ENCODE data around the gene GBX2.
A peak's percentile ranks its signal among the peaks of the same experiment; 100 is the strongest.

GBX2 gene

GRCh38 chr2:236168110-236169080, at the start of gene GBX2:
GBX2 (minus strand) TSS chr2:236168386; CDS start chr2:236167971, 415 bp downstream.
- no peak for DNase-seq (ENCODE audit: low read depth)
- peak within 1 kb of the TSS; percentile 47 for H3K4me3 ChIP-seq (ENCODE audit: low read depth, low read length)

GRCh38 chr2:236217926-236218325, 49.7 kb upstream of the GBX2 start:
- no peak overlapping the region for H3K4me3 ChIP-seq (ENCODE audit: low read depth, low read length)
- no peak for DNase-seq (ENCODE audit: low read depth)

DNA sequence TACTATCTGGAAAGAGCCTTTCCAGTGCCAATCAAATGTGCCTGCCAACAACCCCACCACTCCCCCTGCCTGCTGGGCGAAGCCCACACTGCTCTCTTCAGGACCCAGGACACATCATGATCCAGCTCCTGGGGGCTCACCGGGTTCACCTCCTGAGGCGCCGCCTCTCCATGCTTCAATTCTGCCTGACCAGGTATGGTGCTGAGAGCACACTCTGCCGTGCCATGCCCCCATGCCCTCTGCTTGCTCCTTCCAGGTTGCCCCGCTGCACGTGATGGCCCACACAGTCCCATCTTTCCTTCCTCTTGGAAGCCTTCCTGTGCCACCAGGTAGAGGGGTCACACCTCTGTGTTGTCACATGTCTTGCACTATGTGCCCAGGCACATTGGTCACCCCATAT, 48.5 kb upstream of the GBX2 start:
- H3K4me3 ChIP-seq (ENCODE audit: low read depth, low read length) = no peak overlapping the region
- no peak for DNase-seq (ENCODE audit: low read depth)

DNA sequence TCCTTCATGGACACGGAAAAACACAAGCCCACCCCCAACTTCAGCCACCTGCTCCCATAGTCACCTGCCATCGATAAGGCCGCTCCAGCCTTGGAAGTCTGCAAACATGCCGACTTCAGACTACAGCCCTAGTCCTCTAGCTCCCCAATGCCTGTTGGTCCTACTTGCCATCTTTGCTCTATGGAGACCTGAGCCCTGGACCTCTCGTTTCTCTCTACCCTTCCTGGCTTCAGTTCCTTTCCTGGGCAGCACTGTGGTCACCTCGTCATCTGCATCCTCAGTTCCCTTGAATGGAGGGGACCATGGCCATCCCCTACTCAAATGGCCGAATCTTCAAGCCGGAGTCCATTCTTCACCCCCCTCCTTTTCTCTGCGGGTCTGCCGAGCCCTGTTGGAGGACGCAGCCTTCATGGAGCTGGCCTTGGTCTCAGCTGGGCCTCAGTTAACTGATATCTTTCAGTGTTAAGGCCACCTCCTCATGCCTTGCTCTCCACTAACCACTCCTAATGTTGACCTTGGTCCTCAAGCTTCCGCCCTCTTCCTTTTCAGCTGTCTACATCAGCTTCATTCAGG, 47.7 kb upstream of the GBX2 start:
- DNase-seq (ENCODE audit: low read depth) = no peak
- no peak overlapping the region for H3K4me3 ChIP-seq (ENCODE audit: low read depth, low read length)

GRCh38 chr2:236215196-236215595, 47.0 kb upstream of the GBX2 start:
- H3K4me3 ChIP-seq (ENCODE audit: low read depth, low read length) = no peak overlapping the region
- no peak for DNase-seq (ENCODE audit: low read depth)

DNA sequence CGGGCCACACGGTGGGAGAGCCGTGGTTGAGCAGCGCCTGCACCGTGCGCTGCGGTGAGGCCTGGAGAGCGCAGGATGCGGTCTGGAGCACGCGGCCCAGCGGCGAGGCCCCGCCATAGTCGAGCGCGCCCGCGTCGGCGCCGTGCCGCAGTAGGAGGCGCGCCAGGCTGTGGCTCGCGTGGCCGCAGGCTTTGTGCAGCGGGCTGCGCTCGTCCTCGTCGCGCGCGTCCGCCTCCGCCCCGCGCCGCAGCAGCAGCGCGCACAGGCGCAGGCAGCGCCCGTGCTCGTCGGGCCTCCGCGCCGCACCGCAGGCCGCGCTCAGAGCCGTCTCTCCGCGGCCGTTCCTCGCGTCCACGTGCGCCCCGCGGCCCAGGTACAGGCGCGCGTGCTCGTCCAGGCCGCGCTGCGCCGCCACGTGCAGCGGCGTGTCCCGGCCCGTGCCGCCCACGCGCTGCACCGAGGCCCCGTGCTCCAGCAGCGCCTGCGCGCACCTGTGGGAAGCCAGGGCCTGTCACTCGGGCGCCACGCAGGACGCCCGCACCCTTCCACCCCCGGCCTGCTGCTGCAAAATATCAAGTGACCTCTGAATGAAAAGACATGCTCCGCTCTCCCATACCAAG, 46.3 kb upstream of the GBX2 start:
- H3K4me3 ChIP-seq (ENCODE audit: low read depth, low read length) = no peak overlapping the region

DNA sequence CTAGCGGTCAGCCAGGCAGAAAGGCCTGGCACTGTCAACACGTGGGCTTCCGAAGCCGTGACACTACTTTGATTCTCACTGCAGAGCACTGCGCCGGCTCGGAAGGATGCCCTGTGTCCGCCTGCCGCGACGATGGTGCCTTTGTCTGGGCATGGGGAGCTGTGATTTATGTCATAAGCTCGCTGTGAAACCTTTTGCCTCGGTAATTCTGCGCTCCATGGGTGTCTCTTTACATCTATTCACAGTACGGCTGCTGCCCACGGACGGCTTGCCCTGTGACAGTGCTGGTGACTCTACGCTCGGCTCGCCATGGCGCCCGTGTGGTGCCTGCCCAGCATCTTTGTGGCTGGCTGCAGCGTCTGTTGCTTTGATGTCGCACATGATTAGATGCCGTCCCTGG, 43.1 kb upstream of the GBX2 start:
- no peak overlapping the region for H3K4me3 ChIP-seq (ENCODE audit: low read depth, low read length)
- no peak for DNase-seq (ENCODE audit: low read depth)

More for the DNA sequence above, 46.3 kb upstream of the GBX2 start:
- DNase-seq (ENCODE audit: low read depth) = no peak

GRCh38 chr2:236210536-236210935, 42.4 kb upstream of the GBX2 start:
- no peak overlapping the region for H3K4me3 ChIP-seq (ENCODE audit: low read depth, low read length)
- DNase-seq (ENCODE audit: low read depth) = no peak

GRCh38 chr2:236209996-236210395, 41.8 kb upstream of the GBX2 start:
- no peak for DNase-seq (ENCODE audit: low read depth)
- H3K4me3 ChIP-seq (ENCODE audit: low read depth, low read length) = no peak overlapping the region

- DNase-seq (ENCODE audit: low read depth) = no peak
These were observed 41.3 kb upstream of the GBX2 start for GRCh38 chr2:236209535-236209934.

DNA sequence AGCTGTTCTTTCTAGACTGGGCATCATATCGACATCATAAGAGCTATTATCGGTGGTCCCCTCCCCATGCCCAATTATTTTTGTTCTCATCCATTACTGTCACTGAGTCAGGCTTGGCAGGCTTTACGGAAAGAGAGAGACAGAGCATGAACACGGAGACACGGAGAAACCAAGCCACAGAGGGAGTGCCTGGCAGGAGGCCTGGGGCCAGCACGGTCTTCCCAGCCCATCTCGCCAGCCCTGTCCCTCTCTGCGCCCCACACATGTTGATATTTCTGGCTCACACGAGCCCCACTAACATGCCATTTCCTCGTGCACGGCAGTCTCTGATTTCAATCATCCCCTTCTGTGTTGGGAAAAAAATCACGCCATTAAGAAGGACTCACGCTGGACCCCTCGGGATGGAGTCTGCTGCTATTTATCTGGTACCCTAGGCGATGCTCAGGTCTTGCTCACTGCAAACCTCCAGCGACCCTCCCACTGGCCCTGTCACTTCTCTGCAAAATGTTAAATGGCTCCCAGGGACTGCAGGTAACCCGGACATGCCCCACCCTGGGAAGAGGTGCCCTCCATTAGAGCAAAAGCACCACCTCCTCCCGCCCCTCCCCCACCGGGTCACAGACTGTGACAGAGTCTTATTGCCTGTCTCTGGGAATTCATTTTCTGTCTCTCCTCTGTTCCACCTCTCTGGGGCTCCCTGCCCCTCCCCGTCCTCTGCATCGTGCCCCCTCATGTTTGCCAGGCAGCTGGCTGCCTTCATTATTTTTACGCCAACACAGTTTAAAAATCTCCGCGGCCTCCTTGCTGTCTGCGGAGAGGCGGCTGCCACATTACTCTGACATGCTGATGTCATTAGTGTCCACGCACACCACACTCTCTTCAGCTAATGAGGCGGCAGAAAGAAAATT, 40.1 kb upstream of the GBX2 start:
- no peak for DNase-seq (ENCODE audit: low read depth)
- H3K4me3 ChIP-seq (ENCODE audit: low read depth, low read length) = no peak overlapping the region

More at GRCh38 chr2:236209535-236209934, 41.3 kb upstream of the GBX2 start:
- no peak overlapping the region for H3K4me3 ChIP-seq (ENCODE audit: low read depth, low read length)

GRCh38 chr2:236207472-236207871, 39.3 kb upstream of the GBX2 start:
- no peak overlapping the region for H3K4me3 ChIP-seq (ENCODE audit: low read depth, low read length)

DNA sequence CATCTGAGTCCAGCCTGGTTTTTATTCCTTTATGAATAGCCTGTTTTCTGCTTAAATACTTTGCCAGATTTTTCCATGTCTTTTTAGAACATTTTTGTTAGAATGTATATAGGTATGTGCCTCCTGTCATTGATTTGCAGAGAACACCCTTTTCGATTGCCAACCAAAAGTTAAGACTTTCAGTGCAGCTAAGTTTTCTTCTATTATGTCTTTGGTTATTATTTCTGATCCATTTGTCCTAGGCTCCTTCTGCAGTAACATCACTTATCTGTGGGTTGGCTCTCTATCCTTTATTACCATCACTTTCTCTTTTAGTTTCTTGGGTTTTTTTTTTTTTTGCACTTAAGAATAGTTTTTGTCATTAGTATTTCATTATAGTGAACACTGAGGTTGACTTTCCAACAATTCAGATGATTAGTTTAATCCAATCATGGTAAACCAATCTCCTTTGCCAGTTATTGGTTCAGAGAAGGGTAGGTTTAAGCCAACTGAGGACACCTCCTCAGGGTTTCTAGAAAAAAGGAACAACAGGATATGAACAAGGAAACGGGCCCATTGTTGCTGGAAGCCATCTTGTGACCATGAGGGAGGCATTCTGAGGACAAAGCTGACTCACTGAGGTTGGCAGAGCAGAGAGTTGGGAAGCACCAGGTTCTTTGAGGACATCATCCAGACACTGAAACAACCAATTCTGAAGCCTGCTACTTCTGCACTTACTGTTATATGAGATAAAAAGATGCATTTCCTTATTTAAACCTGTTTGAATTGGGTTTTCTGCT, 37.9 kb upstream of the GBX2 start:
- DNase-seq (ENCODE audit: low read depth) = no peak
- no peak overlapping the region for H3K4me3 ChIP-seq (ENCODE audit: low read depth, low read length)

More at GRCh38 chr2:236207472-236207871, 39.3 kb upstream of the GBX2 start:
- no peak for DNase-seq (ENCODE audit: low read depth)

GRCh38 chr2:236204953-236205352, 36.8 kb upstream of the GBX2 start:
- no peak overlapping the region for H3K4me3 ChIP-seq (ENCODE audit: low read depth, low read length)
- no peak for DNase-seq (ENCODE audit: low read depth)

DNA sequence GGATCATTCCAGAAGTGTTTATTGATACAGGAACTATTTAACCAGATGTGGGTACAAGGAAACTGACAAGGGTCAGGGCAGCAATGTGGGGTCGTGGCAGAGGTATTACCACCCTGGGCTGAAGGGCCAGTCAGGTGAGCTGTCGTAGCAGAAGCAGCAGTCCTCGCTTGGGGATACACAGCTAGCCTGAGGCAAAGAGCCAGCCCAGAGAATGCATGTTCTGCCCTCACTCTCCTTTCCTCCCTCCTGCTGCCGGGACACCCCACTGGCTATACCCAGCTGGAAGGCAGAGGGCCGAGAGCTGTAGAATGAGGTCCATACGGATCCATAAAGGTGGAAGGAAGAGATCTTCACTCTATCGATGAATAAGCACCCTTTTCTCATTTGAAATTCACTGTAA, 32.2 kb upstream of the GBX2 start:
- DNase-seq (ENCODE audit: low read depth) = no peak
- H3K4me3 ChIP-seq (ENCODE audit: low read depth, low read length) = no peak overlapping the region

DNA sequence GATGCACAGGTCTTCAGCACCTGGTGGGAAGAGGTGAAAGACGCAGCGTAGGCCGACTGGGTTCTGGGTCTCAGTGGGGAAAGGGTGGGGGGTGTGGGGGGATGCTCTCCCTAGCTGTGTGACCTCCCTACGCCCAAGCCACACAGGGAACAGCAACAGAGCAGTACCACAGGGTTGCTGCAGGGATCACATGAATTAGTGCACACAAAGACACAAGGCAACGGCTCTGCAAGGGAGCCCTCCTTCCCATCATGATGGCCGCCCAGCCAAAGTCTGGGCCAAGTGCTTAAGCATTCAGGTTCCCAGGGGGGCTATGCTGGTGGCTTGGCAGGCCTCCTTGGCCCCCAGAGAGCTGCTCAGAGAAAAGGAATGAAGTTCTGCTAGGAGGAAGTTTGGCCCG, 28.2 kb upstream of the GBX2 start:
- H3K4me3 ChIP-seq (ENCODE audit: low read depth, low read length) = no peak overlapping the region
- no peak for DNase-seq (ENCODE audit: low read depth)

- DNase-seq (ENCODE audit: low read depth) = no peak
- no peak overlapping the region for H3K4me3 ChIP-seq (ENCODE audit: low read depth, low read length)
These were observed 27.5 kb upstream of the GBX2 start for GRCh38 chr2:236195726-236196125.

GRCh38 chr2:236194786-236195185, 26.6 kb upstream of the GBX2 start:
- no peak overlapping the region for H3K4me3 ChIP-seq (ENCODE audit: low read depth, low read length)
- DNase-seq (ENCODE audit: low read depth) = no peak

- no peak for DNase-seq (ENCODE audit: low read depth)
- H3K4me3 ChIP-seq (ENCODE audit: low read depth, low read length) = no peak overlapping the region
These were observed 24.8 kb upstream of the GBX2 start for GRCh38 chr2:236193026-236193425.

Measured in skeletal muscle cell (primary cell).